Superior temporal gyrus (tissue), 1 donor: ENCODE data around the gene SNAPC2.
A peak's percentile ranks its signal among the peaks of the same experiment; 100 is the strongest.
"Not testable (repeated sequence)": the region's sequence is repeated elsewhere in the genome, so short reads cannot be mapped to it uniquely, and the experiment has no call there.

Source experiments
- DNase-seq: peaks from one replicate; pipeline ENCODE4 v3.0.0-alpha.2; 2016; ENCODE audit errors: extremely low spot score

The SNAPC2 gene

DNA sequence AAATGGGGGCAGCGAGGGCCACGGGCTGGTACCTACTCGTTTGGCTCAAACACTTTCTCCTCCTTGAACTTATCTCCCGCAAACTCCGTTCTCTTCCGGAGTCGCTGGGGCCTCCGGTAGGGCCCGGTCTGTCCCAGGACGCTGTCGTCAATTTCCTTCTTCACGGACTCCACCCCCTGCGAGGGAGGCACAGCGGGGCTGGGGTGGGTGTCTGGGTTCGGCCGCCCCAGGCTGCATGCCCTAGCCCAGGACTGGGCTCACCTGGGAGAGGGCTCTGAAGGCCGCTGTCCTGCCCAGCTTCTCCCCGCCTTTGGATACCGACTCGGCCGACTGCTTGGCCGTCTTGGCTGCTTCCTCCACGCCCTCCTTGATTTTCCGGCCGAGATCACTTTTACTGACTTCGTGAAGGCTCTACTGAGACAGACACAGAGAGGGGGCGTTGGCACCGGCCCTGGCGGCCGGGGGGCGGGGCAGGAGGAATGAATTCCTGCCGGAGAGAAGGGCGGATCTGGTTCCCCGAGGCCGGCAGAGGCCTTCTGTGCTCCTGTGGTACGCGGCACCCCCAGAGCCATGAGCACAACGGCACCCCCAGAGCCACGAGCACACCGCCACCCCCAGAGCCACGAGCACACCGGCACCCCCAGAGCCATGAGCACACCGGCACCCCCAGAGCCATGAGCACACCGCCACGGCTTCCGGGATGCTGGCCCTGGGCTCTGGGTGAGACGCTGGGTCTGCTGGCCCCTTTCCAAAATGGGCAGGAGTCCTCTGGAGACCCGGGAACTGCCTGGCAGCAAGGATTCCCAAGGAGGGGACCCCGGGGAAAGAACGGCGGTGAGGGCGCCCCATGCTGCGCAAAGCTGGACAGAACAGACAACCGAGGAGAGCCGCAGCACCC is 13.9 kb downstream of the SNAPC2 start:
- DNase-seq = no peak

DNA sequence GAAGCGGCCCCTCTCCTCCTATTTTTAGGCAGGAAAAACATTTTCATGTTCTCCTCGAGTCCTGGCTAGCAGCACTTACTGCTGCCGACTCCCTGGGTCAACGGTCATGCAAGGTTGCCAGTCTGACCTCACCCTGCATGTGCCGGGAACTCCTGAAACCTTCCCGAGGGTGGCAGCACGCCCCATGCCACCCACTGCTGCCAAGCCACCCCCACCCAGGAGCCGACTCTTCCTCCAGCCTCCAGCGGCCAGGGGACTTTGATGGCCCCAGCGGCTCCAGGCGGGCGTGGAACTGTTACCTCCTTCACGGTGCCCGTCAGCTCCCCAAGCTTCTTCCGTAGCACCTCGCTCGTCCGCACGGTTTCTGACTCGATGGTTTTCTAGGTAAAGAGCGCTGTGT is 14.6 kb downstream of the SNAPC2 start:
- DNase-seq = no peak

DNA sequence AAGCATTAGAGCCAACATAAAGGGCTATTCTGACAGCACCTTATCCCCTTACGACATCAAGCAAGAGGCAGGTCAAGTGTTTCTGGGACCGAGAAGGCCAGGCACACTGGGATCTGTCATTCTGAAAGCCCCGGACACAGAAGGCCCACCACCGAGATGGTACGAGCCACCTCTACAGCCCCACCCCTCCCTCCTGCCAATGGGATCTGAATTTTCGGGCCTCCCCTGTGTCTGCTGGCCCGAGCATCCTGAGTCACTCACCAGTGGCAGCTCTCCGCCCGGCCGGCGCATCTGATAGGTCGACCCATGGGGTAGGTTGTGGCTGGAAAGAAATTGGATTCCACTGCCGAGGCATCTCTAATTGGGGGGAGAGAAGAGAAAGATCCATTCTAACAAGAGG is 20.7 kb downstream of the SNAPC2 start:
- DNase-seq = no peak

GRCh38 chr19:7941895-7942596 is 21.9 kb downstream of the SNAPC2 start:
- DNase-seq = no peak

DNA sequence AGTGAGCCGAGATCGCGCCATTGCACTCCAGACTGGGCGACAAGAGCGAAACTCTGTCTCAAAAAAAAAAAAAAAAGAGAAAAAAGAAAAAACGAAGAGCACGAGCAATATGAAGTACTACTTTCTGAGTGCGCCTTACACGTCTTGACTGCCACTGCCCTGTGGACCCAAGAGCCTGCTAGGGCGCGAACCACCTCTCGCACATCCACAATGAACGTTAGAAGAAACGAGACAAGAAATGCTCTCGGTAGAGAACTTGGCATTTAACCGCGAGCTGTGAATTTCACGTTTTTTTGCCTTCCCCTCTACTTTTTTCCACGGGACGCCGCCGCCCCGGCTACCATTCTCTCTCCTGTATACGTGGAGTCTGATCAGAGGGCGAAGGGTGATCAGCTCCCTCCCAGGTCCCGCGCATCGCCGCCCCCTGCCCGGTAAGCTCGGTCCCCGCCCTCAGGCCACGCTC is 22.9 kb downstream of the SNAPC2 start:
- DNase-seq = no peak

DNA sequence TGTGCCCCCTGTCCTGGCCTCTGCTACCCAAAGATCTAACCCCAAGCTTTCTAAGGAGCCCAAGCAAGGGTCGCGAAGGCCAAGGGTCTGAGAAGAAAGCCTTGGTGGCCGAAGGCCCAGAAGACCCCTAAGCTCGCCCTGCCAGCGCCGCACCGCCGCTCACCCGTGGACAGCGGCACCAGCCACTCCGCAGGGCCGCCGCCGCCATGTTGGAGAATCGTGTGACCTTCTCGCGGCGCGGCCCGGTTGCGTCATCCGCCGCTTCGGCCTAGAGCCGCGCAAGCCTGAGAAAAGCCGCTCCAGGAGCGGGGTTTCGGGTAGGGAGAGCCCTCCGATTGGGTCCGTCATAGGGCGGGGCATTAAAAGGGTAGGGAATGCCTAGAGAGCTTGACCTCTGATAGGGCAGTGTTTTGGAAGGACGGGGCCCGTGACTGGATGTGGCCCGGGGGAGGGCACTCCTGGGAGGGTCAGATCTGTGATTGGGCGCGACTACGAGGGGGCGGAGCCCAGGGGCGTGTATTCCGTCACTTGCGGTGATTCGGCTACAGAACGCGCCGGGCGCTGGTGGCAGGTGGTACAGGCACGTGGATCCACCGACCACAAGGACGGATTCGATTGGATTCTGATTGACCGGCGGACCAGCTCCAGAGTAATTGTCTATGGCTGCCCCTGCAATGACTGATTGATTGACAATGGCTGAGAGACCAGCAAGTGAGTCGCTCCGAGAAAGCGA is 23.5 kb downstream of the SNAPC2 start, which contains the start of gene TIMM44:
Gene TIMM44 (minus strand): TSS at position 223 of the 733 bp plus-strand sequence. CDS start 15 bp downstream, at position 208.
- peak; percentile 100 for DNase-seq

GRCh38 chr19:7944177-7944761 is 24.1 kb downstream of the SNAPC2 start:
- peak; percentile 97 for DNase-seq

GRCh38 chr19:7947939-7948338 is 27.8 kb downstream of the SNAPC2 start:
- DNase-seq = no peak

DNA sequence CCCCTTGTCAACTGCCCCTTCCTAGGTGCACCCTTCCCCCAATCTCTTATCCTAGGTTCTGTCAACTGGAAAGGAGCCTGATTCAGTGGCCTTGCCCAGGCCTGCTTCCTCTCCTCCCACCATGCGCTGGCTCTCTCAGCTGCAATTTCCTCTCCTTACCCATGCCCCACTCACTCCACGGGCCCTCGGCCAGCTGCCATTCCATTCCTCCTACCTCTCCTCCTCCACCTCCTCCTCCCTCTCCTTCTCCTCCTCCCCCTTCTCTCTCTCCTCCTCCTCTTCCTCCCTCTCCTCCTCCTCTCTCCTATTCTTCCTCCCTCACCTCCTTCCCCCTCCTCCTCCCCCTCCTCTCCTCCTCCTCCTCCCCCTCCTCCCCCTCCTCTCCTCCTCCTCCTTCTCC is 32.9 kb downstream of the SNAPC2 start:
- DNase-seq = no peak

- DNase-seq = no peak
Observed at GRCh38 chr19:7953576-7953975, 33.4 kb downstream of the SNAPC2 start.

- DNase-seq = no peak
Observed at GRCh38 chr19:7955696-7956095, 35.6 kb downstream of the SNAPC2 start.

DNA sequence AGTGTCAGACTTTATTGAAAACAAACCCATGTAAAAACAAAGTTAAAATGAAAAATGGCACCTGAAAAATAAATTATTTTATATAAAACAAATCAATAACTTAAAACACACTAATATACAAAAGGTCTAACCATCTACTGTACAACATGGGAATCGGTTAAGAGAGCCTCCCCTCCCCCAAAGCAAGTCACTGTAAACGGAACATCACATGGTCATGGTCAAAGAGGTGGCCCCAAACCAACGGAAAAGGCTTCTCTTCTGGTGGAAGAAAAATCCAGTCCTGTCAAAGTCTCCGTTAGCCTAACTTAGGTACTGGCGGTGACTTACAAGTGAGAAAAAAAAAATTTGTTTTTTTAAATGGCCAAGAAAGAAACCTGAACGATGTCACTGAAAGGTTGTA is 39.1 kb downstream of the SNAPC2 start:
- no peak for DNase-seq

- DNase-seq = not testable (repeated sequence)
Observed at GRCh38 chr19:7961082-7961481, 40.9 kb downstream of the SNAPC2 start.

GRCh38 chr19:7961920-7962626 is 41.9 kb downstream of the SNAPC2 start:
- no peak for DNase-seq

GRCh38 chr19:7962644-7963268 is 42.6 kb downstream of the SNAPC2 start:
- no peak for DNase-seq

GRCh38 chr19:7963566-7963965 is 43.4 kb downstream of the SNAPC2 start:
- no peak for DNase-seq

- DNase-seq = no peak
Observed at GRCh38 chr19:7965259-7965841, 45.2 kb downstream of the SNAPC2 start.

DNA sequence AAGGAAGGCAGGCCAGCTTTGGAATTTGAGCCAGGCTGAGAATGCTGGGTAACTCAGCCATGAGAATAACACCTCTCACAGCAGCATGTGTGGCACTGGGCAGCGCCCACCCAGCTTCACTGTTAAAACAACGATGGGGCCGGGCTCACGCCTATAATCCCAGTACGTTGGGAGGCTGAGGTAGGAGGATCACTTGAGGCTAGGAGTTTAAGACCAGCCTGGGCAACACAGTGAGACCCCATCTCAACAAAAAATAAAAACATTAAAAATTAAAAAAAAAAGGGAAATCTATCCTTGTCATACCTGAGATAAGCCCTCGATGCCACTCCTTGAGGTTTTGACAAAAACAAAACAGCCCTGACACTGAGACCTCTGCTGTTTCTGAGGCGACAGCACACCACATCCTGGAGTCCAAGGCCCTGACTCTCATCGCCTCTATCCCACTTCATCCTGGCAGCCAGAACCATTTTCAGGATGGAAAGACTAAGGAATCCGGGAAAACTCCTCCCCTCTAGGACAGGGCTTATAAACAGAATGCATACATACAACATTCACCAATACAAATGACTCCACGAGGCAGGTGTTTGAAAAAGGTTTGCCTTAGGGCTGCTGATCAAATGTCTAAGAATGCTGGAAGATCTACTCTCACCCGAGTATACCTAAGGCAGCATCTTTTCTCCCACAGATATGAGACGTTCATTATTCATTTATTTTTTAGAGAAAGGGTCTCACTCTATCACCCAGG is 46.0 kb downstream of the SNAPC2 start:
- no peak for DNase-seq

DNA sequence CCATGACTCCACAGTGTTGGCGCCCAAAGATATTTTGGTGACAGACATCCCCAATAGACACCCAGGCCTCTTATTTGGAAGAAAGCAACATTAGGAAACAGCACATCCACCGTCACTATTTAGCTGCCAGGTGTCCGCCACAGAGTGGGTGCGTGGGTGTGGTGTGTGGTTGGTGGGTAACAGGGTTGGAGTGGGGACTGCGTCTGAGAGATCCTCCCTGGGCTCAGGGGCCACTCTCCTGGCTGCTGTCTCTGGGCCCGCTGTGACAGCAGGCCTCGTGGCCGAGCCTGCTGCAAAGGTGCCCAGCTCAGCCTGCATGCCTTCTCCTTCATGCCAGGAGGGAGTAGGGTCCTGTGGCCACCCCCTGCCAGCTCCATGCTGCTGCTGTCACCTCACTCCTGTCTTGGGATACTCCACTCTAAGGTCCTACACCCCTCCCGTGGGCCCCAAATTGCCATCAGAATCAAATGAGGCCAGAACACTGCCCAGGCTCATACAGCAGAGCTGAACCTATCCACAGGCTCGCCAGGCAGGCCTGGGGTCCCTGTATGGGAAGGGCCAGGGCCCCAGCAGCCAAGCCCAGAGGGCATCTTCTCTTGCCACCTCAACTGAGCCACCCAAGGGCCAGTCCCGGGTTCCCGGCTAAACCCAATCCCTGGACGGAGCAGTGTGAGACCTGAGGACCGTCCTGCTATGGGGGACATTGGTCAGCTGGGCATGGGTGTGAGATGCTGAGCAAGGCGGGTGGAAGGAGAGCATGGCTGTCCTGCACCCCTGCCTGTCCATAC is 48.1 kb downstream of the SNAPC2 start:
- DNase-seq = no peak
